HCT116 (cell line): ENCODE results near the gene ATG5.

Experiments
- CBX3 ChIP-seq: IDR thresholded peaks from 2 replicates; pipeline ENCODE4 v1.6.1; 2012; ENCODE audit warnings: low read depth
- EZH2 ChIP-seq: fragments of 200-600 bp; sonication (generic); IDR thresholded peaks from 2 replicates; pipeline ENCODE4 v1.6.1; 2017; ENCODE audit warnings: antibody characterized with exemption, mixed run types
- JUND ChIP-seq: IDR thresholded peaks from 2 replicates; pipeline ENCODE4 v1.6.1; 2012
- POLR2A ChIP-seq: IDR thresholded peaks from 2 replicates; pipeline ENCODE4 v1.7.0; 2011; ENCODE audit warnings: borderline replicate concordance; ENCODE audit not compliant: insufficient read depth, insufficient read length; ENCODE audit errors: extremely low read depth
- POLR2AphosphoS5 ChIP-seq: IDR thresholded peaks from 2 replicates; pipeline ENCODE4 v1.6.1; 2011; ENCODE audit warnings: mild to moderate bottlenecking, low read depth, low read length, moderate library complexity
- SIN3A ChIP-seq: IDR thresholded peaks from 2 replicates; pipeline ENCODE4 v1.6.1; 2012; ENCODE audit warnings: low read depth
- SRF ChIP-seq: IDR thresholded peaks from 2 replicates; pipeline ENCODE4 v1.6.1; 2012; ENCODE audit warnings: low read depth
- TCF7L2 ChIP-seq: IDR thresholded peaks from 2 replicates; pipeline ENCODE4 v1.7.0; 2011; ENCODE audit warnings: borderline replicate concordance, inconsistent platforms; ENCODE audit not compliant: insufficient read depth, insufficient read length; ENCODE audit errors: extremely low read depth
- TF ChIP-seq, protein P1 (sequence below), 3 experiments: fragments of 200-600 bp in 1 of 3; sonication (generic) in 1 of 3; IDR thresholded peaks in 2 of 3; conservative IDR thresholded peaks in 1 of 3; 2 replicates each; pipeline ENCODE4 v1.5.1; 2012 to 2017; ENCODE audit warnings: low read depth in 2 of 3, low read length in 2 of 3, antibody characterized with exemption in 1 of 3, borderline replicate concordance in 1 of 3, control low read depth in 1 of 3, mild to moderate bottlenecking in 1 of 3, mixed read lengths in 1 of 3, mixed run types in 1 of 3, moderate library complexity in 1 of 3; ENCODE audit not compliant: insufficient read depth in 1 of 3
- TF ChIP-seq, protein P2 (sequence below): IDR thresholded peaks from 2 replicates; pipeline ENCODE4 v1.6.1; 2011; ENCODE audit warnings: mild to moderate bottlenecking, low read length, moderate library complexity; ENCODE audit not compliant: insufficient replicate concordance; ENCODE audit errors: extremely low read depth
- TF ChIP-seq, protein P3 (sequence below): IDR thresholded peaks from 2 replicates; pipeline ENCODE4 v1.6.1; 2012

DNA sequence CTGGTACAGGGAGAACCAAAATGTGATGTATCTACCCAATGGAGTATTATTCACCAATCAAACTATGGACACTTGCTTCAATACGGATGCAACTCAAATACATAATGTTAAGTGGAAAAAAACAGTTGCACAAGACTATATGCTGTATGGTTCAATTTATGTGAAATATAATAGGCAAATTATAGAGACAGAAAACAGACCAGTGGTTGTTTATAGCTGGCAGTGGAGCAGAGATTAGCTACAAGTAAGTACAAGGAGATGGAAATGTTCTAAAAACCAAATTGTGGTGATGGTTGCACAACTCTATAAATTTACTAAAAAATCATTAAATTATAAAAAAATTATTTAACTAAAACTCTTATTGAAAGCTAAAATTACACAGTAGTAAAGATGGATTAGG, 126.2 kb downstream of the ATG5 start:
- TF ChIP-seq POLR2A (no peak), CBX3 (no peak), SRF (no peak), TCF7L2 (no peak), EZH2 (no peak), POLR2AphosphoS5 (no peak), SIN3A (no peak), JUND (no peak)
- TF ChIP-seq, protein P1, sequence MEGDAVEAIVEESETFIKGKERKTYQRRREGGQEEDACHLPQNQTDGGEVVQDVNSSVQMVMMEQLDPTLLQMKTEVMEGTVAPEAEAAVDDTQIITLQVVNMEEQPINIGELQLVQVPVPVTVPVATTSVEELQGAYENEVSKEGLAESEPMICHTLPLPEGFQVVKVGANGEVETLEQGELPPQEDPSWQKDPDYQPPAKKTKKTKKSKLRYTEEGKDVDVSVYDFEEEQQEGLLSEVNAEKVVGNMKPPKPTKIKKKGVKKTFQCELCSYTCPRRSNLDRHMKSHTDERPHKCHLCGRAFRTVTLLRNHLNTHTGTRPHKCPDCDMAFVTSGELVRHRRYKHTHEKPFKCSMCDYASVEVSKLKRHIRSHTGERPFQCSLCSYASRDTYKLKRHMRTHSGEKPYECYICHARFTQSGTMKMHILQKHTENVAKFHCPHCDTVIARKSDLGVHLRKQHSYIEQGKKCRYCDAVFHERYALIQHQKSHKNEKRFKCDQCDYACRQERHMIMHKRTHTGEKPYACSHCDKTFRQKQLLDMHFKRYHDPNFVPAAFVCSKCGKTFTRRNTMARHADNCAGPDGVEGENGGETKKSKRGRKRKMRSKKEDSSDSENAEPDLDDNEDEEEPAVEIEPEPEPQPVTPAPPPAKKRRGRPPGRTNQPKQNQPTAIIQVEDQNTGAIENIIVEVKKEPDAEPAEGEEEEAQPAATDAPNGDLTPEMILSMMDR (IDR thresholded peaks at IDR 0.05 in 2 of 3, conservative IDR thresholded peaks at IDR 0.05 in 1 of 3; ENCODE audit: borderline replicate concordance in 1 of 3, insufficient read depth in 1 of 3, low read depth in 2 of 3, low read length in 2 of 3), result no peak
- TF ChIP-seq, protein P2, sequence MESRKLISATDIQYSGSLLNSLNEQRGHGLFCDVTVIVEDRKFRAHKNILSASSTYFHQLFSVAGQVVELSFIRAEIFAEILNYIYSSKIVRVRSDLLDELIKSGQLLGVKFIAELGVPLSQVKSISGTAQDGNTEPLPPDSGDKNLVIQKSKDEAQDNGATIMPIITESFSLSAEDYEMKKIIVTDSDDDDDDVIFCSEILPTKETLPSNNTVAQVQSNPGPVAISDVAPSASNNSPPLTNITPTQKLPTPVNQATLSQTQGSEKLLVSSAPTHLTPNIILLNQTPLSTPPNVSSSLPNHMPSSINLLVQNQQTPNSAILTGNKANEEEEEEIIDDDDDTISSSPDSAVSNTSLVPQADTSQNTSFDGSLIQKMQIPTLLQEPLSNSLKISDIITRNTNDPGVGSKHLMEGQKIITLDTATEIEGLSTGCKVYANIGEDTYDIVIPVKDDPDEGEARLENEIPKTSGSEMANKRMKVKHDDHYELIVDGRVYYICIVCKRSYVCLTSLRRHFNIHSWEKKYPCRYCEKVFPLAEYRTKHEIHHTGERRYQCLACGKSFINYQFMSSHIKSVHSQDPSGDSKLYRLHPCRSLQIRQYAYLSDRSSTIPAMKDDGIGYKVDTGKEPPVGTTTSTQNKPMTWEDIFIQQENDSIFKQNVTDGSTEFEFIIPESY, result no peak
- TF ChIP-seq, protein P3, sequence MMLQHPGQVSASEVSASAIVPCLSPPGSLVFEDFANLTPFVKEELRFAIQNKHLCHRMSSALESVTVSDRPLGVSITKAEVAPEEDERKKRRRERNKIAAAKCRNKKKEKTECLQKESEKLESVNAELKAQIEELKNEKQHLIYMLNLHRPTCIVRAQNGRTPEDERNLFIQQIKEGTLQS, result no peak
